Panc1 (cell line): ENCODE measurements around the gene RMND5B. TPM values are rescaled to one million over a fixed set of nuclear protein-coding genes. Genes with fewer than 3 reads are reported as not detected.

Experiments
- ATAC-seq: fragments of 200-7000 bp; cut with Tn5 transposase; 2 replicates; pipeline ENCODE4 v1.9.1; 2020; ENCODE audit warnings: mild to moderate bottlenecking, moderate library complexity
- BruUV-seq: library from RNA; stranded (reverse); fragments of 400-500 nt; replicated peaks from 2 replicates; lab custom pipeline; 2021; lab: Mats Ljungman, UMichigan
- CTCF ChIA-PET: fragments of 300-600 bp; sonication (Branson Sonifier 250); formaldehyde crosslinking; loops from one replicate; lab custom pipeline; 2022; ENCODE audit warnings: antibody characterized with exemption; lab: Charles Lee
- POLR2A ChIA-PET: fragments of 300-600 bp; sonication (Branson Sonifier 250); formaldehyde crosslinking; loops from one replicate; lab custom pipeline; 2022; ENCODE audit warnings: antibody characterized with exemption; lab: Charles Lee
- DNase-seq: peaks from one replicate; pipeline ENCODE4 v3.0.0-alpha.2; 2010; ENCODE audit warnings: low read depth, low spot score
- H3K27ac ChIP-seq: 2 replicates; pipeline ENCODE4 v1.5.1; 2011; ENCODE audit warnings: mild to moderate bottlenecking, low read length, inconsistent platforms
- H3K27me3 ChIP-seq: fragments of 200-500 bp; sonication (Bioruptor generic); 2 replicates; pipeline ENCODE4 v1.6.0; 2014; ENCODE audit warnings: low read length, inconsistent platforms; ENCODE audit not compliant: control insufficient read depth, insufficient read depth
- H3K36me3 ChIP-seq: fragments of 200-500 bp; sonication (Bioruptor generic); 2 replicates; pipeline ENCODE4 v1.5.1; 2014; ENCODE audit warnings: inconsistent platforms, mild to moderate bottlenecking, low read length, moderate library complexity; ENCODE audit not compliant: control insufficient read depth, insufficient read depth
- H3K4me1 ChIP-seq: 2 replicates; pipeline ENCODE4 v1.5.1; 2011; ENCODE audit warnings: inconsistent platforms, mild to moderate bottlenecking, low read length, moderate library complexity; ENCODE audit not compliant: control insufficient read depth, insufficient read depth
- H3K4me3 ChIP-seq, 2 experiments: 2 replicates each; pipeline ENCODE4 v1.5.1; 2011 to 2012; ENCODE audit warnings: low read depth in 2 of 2, low read length in 2 of 2, mild to moderate bottlenecking in 2 of 2, inconsistent platforms in 1 of 2, moderate library complexity in 1 of 2
- H3K9me3 ChIP-seq: fragments of 200-500 bp; sonication (Bioruptor generic); 2 replicates; pipeline ENCODE4 v1.5.1; 2014; ENCODE audit warnings: low read depth, mild to moderate bottlenecking, inconsistent platforms, low read length, moderate library complexity; ENCODE audit not compliant: control insufficient read depth, insufficient read depth
- POLR2AphosphoS5 ChIP-seq: IDR thresholded peaks from 2 replicates; pipeline ENCODE4 v1.6.1; 2012; ENCODE audit warnings: mild to moderate bottlenecking, low read depth, low read length, moderate library complexity
- SIN3A ChIP-seq: IDR thresholded peaks from 2 replicates; pipeline ENCODE4 v1.6.1; 2012; ENCODE audit warnings: low read depth, mild to moderate bottlenecking, low read length, moderate library complexity, borderline replicate concordance; ENCODE audit not compliant: insufficient read depth
- TCF7L2 ChIP-seq: IDR thresholded peaks from 2 replicates; pipeline ENCODE4 v1.6.1; 2011; ENCODE audit warnings: mild to moderate bottlenecking, low read depth, low read length, inconsistent platforms
- in situ Hi-C: cut with HindIII; loops from 2 replicates; pipeline ENCODE4 v1.10.0; 2016; ENCODE audit warnings: low sequenced_read_pairs, low pct_unique_long_range_greater_than_20kb
- intact Hi-C: fragments of 100-400 bp; cut with micrococcal nuclease; formaldehyde crosslinking; loops from one replicate; pipeline ENCODE4 v1.10.0; 2022; ENCODE audit not compliant: unreplicated experiment
- total RNA-seq: library from RNA; stranded (reverse); gene quantifications from one replicate; pipeline ENCODE4 v1.2.1, GENCODE V29; 2021; ENCODE audit not compliant: unreplicated experiment
- TF ChIP-seq, protein P1 (sequence below), 2 experiments: IDR thresholded peaks; 2 replicates each; pipeline ENCODE4 v1.6.1; 2011 to 2012; ENCODE audit warnings: low read depth in 2 of 2, control low read depth in 1 of 2, low read length in 1 of 2, mild to moderate bottlenecking in 1 of 2, moderate library complexity in 1 of 2; ENCODE audit not compliant: insufficient read depth in 1 of 2
- TF ChIP-seq, protein P2 (sequence below): fragments of 450-650 bp; IDR thresholded peaks from 2 replicates; pipeline ENCODE4 v1.5.1; 2017; ENCODE audit warnings: mild to moderate bottlenecking

Gene RMND5B
- total RNA-seq, 1 experiment from 2014 or later: 40.8 TPM

DNA sequence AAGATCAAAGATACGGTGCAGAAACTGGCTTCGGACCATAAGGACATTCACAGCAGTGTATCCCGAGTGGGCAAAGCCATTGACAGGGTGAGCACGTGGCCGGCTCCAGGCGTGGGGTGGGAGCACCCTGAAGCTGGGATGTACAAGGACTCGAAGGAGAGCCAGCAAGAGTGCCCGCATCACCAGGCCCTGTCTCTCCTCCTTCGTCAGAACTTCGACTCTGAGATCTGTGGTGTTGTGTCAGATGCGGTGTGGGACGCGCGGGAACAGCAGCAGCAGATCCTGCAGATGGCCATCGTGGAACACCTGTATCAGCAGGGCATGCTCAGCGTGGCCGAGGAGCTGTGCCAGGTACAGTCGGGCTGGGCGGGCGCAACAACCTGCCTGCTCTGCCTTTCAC lies 11.8 kb downstream of the RMND5B start:
- ChIA-PET CTCF (no interaction called here), POLR2A (no interaction called here)
- Histone ChIP-seq H3K27ac (no peak overlapping the region), H3K4me1 (no peaks in the 10 kb centered on the region), H3K36me3 (no peaks in the 10 kb centered on the region), H3K4me3 (no peak overlapping the region), H3K9me3 (no peaks in the 10 kb centered on the region), H3K27me3 (no peaks in the 10 kb centered on the region)
- no peak for ATAC-seq
- no TSS peak for BruUV-seq
- DNase-seq: no peak
- intact Hi-C loops: no loop called here
- TF ChIP-seq, protein P1, sequence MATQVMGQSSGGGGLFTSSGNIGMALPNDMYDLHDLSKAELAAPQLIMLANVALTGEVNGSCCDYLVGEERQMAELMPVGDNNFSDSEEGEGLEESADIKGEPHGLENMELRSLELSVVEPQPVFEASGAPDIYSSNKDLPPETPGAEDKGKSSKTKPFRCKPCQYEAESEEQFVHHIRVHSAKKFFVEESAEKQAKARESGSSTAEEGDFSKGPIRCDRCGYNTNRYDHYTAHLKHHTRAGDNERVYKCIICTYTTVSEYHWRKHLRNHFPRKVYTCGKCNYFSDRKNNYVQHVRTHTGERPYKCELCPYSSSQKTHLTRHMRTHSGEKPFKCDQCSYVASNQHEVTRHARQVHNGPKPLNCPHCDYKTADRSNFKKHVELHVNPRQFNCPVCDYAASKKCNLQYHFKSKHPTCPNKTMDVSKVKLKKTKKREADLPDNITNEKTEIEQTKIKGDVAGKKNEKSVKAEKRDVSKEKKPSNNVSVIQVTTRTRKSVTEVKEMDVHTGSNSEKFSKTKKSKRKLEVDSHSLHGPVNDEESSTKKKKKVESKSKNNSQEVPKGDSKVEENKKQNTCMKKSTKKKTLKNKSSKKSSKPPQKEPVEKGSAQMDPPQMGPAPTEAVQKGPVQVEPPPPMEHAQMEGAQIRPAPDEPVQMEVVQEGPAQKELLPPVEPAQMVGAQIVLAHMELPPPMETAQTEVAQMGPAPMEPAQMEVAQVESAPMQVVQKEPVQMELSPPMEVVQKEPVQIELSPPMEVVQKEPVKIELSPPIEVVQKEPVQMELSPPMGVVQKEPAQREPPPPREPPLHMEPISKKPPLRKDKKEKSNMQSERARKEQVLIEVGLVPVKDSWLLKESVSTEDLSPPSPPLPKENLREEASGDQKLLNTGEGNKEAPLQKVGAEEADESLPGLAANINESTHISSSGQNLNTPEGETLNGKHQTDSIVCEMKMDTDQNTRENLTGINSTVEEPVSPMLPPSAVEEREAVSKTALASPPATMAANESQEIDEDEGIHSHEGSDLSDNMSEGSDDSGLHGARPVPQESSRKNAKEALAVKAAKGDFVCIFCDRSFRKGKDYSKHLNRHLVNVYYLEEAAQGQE (IDR thresholded peaks at IDR 0.05; ENCODE audit: insufficient read depth in 1 of 2, low read depth in 2 of 2, low read length in 1 of 2): no peak
- TF ChIP-seq TCF7L2 (no peak), POLR2AphosphoS5 (no peak)
- TF ChIP-seq, protein P2, sequence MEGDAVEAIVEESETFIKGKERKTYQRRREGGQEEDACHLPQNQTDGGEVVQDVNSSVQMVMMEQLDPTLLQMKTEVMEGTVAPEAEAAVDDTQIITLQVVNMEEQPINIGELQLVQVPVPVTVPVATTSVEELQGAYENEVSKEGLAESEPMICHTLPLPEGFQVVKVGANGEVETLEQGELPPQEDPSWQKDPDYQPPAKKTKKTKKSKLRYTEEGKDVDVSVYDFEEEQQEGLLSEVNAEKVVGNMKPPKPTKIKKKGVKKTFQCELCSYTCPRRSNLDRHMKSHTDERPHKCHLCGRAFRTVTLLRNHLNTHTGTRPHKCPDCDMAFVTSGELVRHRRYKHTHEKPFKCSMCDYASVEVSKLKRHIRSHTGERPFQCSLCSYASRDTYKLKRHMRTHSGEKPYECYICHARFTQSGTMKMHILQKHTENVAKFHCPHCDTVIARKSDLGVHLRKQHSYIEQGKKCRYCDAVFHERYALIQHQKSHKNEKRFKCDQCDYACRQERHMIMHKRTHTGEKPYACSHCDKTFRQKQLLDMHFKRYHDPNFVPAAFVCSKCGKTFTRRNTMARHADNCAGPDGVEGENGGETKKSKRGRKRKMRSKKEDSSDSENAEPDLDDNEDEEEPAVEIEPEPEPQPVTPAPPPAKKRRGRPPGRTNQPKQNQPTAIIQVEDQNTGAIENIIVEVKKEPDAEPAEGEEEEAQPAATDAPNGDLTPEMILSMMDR: no peak
- in situ Hi-C loops: no loop called here

DNA sequence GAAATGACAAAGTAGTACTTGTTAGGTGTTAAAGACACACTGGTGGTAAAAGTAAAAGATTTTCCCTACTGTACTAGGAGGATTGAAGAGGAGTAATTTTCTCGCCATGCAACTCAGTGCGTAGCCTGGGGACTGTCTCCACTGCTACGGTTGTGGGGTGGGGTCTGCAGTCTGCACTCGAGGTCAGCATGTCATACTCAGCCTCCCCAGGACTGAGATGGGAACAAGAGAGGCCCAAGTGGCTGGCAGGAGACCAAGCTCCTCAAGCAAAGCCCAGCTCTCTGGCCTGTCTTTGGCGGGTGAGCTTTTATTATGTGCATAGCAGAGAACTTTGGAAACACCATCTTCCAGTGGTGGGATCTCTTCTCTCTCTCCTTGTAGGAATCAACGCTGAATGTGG lies 12.4 kb downstream of the RMND5B start:
- no TSS peak for BruUV-seq
- in situ Hi-C loops: no loop called here
- TF ChIP-seq SIN3A (no peak), TCF7L2 (no peak), POLR2AphosphoS5 (no peak)
- TF ChIP-seq, protein P1 (IDR thresholded peaks at IDR 0.05; ENCODE audit: insufficient read depth in 1 of 2, low read depth in 2 of 2, low read length in 1 of 2): no peak
- TF ChIP-seq, protein P2: no peak
- Histone ChIP-seq H3K27ac (no peak overlapping the region), H3K4me1 (no peaks in the 10 kb centered on the region), H3K9me3 (no peaks in the 10 kb centered on the region), H3K27me3 (no peaks in the 10 kb centered on the region), H3K4me3 (no peak overlapping the region), H3K36me3 (no peaks in the 10 kb centered on the region)
- ChIA-PET POLR2A (no interaction called here), CTCF (interaction anchor here (0.9 kb wide), 1 partner anchor 68 kb away, joined by 3 read pairs; no protein-coding TSS in a partner anchor)
- intact Hi-C loops: no loop called here
- ATAC-seq (no peak), DNase-seq (no peak)
